GM18870 (cell line): ENCODE measurements around the gene RPS6KA3.

ENCODE experiments used
- ATAC-seq: cut with Tn5 transposase; IDR thresholded peaks from one replicate; pipeline ENCODE4 v1.9.1; 2021; ENCODE audit warnings: moderate library complexity; ENCODE audit not compliant: unreplicated experiment

RPS6KA3 gene

DNA sequence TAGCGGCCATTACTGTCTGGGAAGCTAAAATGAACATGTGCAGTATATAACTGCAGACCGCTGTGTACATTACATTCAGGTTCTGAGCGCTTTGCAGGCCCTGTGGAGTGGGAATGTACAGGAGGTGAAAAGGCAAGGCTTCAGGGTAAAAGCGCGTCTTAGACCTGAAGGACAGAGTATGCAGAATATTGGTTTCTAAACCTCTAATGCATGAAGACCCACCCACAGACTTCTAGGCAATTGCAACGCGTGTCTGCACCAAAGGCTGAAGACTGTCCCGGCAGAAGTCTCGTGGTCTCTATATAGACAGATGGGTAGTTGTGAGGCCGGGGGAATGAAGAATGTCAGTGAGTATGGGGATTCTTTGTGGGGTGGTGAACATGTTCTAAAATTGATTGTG, 155.4 kb downstream of the RPS6KA3 start:
- no peak for ATAC-seq

DNA sequence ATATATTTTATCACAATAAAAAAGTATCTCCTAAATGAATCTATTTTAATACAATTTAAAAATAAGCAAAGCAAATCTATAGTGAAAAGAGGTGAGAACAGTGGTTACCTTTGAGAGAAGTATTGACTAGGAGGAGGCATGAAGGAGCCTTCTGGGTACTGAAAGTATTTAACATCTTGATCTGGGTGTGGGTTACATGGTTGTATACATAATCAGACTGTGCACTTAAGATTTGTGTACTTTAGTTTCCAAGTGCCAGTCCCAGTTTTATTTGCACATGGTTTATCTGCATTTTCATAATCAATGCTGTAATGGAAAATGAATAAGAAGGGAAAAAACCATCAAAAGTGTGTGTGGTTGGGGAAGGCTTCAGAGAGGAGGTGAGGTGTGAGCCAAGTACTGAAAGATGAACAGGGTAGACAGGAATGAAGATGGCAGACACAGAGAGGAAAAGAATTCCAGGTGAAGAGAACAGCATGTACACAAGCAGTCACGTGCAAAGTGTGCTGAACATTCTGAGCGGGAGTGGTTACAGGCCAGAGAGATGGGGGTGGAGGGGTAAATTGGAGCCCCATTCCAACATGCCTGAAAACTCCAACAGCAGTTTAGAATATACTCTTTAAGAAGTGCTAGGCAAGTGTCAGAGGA, 164.7 kb downstream of the RPS6KA3 start:
- no peak for ATAC-seq
